ENCODE measurements around the gene GRAMD4. TPM values are rescaled to one million over a fixed set of nuclear protein-coding genes. Genes with fewer than 3 reads are reported as not detected.
A peak's percentile ranks its signal among the peaks of the same experiment; 100 is the strongest.

GRAMD4 gene
- total and polyA plus RNA-seq, 2 donors (not counting 1 experiment from before 2014, with no cell fraction given) = 17.0 to 88.1 TPM

DNA sequence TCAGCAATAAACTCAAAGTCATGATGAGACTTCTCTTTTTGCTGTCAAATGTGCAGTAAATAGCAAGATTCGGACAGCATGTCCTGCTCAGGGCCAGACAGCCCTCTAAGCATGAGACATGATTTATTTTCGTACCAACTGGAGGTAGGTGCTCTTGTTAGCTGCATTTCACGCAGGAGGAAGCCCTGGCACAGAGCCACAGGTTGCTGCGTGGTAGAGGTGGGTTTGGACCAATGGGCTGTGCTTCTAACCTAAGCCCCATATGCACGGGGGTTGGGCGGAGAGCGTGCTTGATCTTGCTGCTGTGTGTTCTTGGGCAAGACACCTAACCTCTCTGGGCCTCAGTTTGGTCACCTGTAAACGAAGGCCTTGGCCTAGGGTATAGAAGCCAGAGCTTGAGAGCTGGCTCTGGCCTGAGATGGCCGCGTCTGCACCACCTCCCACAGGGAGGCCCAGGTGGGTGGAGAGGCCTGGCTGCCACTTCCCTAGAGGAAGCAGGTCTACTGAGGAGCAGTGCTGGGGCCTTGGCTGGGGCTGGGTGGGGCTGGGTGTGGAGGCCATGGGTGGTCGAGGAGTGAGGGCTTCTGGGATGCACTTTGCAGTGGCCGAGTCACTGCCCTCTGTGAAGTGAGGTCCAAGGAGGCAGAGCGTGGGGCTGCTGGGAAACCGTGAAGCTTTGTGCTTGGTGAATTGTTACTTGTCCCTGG is 38.5 kb upstream of the GRAMD4 start:
- Mint-ChIP-seq H3K27ac (peak overlapping the region; percentile 59), H3K4me1 (peaks cover 77% of the 10 kb centered on the region)

More for the DNA sequence above, 38.5 kb upstream of the GRAMD4 start:
- no peak for TF ChIP-seq EZH2 (IDR thresholded peaks at IDR 0.05; ENCODE audit: borderline replicate concordance, insufficient read depth, low read depth, low read length, poor library complexity, severe bottlenecking)
- TF ChIP-seq, protein P1, sequence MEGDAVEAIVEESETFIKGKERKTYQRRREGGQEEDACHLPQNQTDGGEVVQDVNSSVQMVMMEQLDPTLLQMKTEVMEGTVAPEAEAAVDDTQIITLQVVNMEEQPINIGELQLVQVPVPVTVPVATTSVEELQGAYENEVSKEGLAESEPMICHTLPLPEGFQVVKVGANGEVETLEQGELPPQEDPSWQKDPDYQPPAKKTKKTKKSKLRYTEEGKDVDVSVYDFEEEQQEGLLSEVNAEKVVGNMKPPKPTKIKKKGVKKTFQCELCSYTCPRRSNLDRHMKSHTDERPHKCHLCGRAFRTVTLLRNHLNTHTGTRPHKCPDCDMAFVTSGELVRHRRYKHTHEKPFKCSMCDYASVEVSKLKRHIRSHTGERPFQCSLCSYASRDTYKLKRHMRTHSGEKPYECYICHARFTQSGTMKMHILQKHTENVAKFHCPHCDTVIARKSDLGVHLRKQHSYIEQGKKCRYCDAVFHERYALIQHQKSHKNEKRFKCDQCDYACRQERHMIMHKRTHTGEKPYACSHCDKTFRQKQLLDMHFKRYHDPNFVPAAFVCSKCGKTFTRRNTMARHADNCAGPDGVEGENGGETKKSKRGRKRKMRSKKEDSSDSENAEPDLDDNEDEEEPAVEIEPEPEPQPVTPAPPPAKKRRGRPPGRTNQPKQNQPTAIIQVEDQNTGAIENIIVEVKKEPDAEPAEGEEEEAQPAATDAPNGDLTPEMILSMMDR (IDR thresholded peaks at IDR 0.05) = no peak
- peak overlapping the region; percentile 68 for H3K4me3 Mint-ChIP-seq
- H3K36me3 ChIP-seq (replicated peaks in 1 of 2; ENCODE audit: control extremely low read depth in 1 of 2, control insufficient read depth in 1 of 2, extremely low read depth in 1 of 2, insufficient read depth in 2 of 2, low read length in 1 of 2) = no peaks in the 10 kb centered on the region
- peak overlapping the region; percentile 61 for H3K4me2 ChIP-seq (replicated peaks; ENCODE audit: low read depth, low read length, poor library complexity, severe bottlenecking)
- H3K4me3 ChIP-seq (ENCODE audit: control extremely low read depth in 1 of 5, extremely low read depth in 1 of 5, insufficient read depth in 1 of 5, low read depth in 2 of 5, low read length in 4 of 5) = peak overlapping the region in 1 of 5 experiments; percentile 28
- no peaks in the 10 kb centered on the region for H3K9me3 Mint-ChIP-seq (ENCODE audit: insufficient read depth)
- no peak overlapping the region for H2AFZ ChIP-seq (ENCODE audit: insufficient read depth, low read depth, low read length, poor library complexity, severe bottlenecking)
- H3K4me1 ChIP-seq (ENCODE audit: control insufficient read depth in 2 of 2, insufficient read depth in 2 of 2, low read length in 2 of 2) = peaks cover 62 to 83% of the 10 kb centered on the region in 2 donors
- 48% methylated on average over 14 of the region's 14 CpGs for WGBS (ENCODE audit: insufficient coverage)
- peaks cover 91% of the 10 kb centered on the region for H3K79me2 ChIP-seq (ENCODE audit: control insufficient read depth, insufficient read depth, low read length)
- DNase-seq (peak; percentile 36), ATAC-seq (ENCODE audit: low read depth) (no peak)
- ChIA-PET CTCF (interaction anchor here (1.3 kb wide), 1 partner anchor 18 kb away, joined by 9 read pairs; no protein-coding TSS in a partner anchor), POLR2A (interaction anchor here (0.7 to 1.0 kb wide), 2 partner anchors 11 to 30 kb away, joined by 3 read pairs; no protein-coding TSS in a partner anchor)
- no peaks in the 10 kb centered on the region for H3K27me3 Mint-ChIP-seq
- no peaks in the 10 kb centered on the region for H3K27me3 ChIP-seq (replicated peaks in 1 of 4; ENCODE audit: control extremely low read depth in 1 of 4, control insufficient read depth in 3 of 4, insufficient read depth in 4 of 4, low read length in 3 of 4)
- no peaks in the 10 kb centered on the region for H3K9me3 ChIP-seq (ENCODE audit: control extremely low read depth in 1 of 3, control insufficient read depth in 2 of 3, insufficient read depth in 1 of 3, low read length in 2 of 3)
- peaks cover 29% of the 10 kb centered on the region for H4K20me1 ChIP-seq (ENCODE audit: control insufficient read depth, insufficient read depth, low read length, poor library complexity, severe bottlenecking)
- H3K9ac ChIP-seq (ENCODE audit: low read length) = no peak overlapping the region
- intact Hi-C loops (cut with micrococcal nuclease) = no loop called here
- H3K27ac ChIP-seq (ENCODE audit: low read length in 2 of 2) = no peak overlapping the region

Data from B cell (primary cell).